Endothelial cell of umbilical vein (primary cell): ENCODE results near the gene ERBIN. TPM values are rescaled to one million over a fixed set of nuclear protein-coding genes. Genes with fewer than 3 reads are reported as not detected.

ENCODE experiments used
- BruUV-seq: library from RNA; stranded (reverse); fragments of 400-500 nt; replicated peaks from 2 replicates; lab custom pipeline; 2021; lab: Mats Ljungman, UMichigan
- CTCF ChIA-PET: fragments of 300-600, 350-600 bp; sonication (Branson Sonifier 250); formaldehyde crosslinking; loops from one replicate; lab custom pipeline; 2021; ENCODE audit warnings: antibody characterized with exemption, inconsistent platforms; lab: Charles Lee
- POLR2A ChIA-PET: fragments of 300-600, 350-600 bp; sonication (Branson Sonifier 250); formaldehyde crosslinking; loops from one replicate; lab custom pipeline; 2021; ENCODE audit warnings: antibody characterized with exemption, inconsistent platforms; lab: Charles Lee
- DNase-seq: peaks from one replicate; pipeline ENCODE4 v3.0.0-alpha.2; 2011; ENCODE audit warnings: low read depth, low spot score
- FAIRE-seq: peaks from 2 replicates; lab custom pipeline; 2011; peaks lifted over from hg19 to GRCh38; lab: Jason Lieb, UNC
- H2AFZ ChIP-seq: 2 replicates; pipeline ENCODE4 v1.6.0; 2012; ENCODE audit warnings: low read depth, low read length, control low read depth, inconsistent platforms
- H3K27ac ChIP-seq: 2 replicates; pipeline ENCODE4 v1.5.1; 2011; ENCODE audit warnings: low read depth, mild to moderate bottlenecking, control low read depth, low read length, moderate library complexity; ENCODE audit not compliant: insufficient read depth
- H3K27me3 ChIP-seq, 2 experiments: 2 replicates each; pipeline versions ENCODE4 v1.6.0 to v1.6.1; 2011; ENCODE audit warnings: low read length in 2 of 2, mixed read lengths in 1 of 2; ENCODE audit not compliant: control insufficient read depth in 2 of 2, insufficient read depth in 2 of 2
- H3K36me3 ChIP-seq, 2 experiments: 2 replicates in 1 of 2; 3 replicates in 1 of 2; pipeline ENCODE4 v1.5.1; 2011; ENCODE audit warnings: low read length in 2 of 2, mild to moderate bottlenecking in 1 of 2, moderate library complexity in 1 of 2; ENCODE audit not compliant: control insufficient read depth in 2 of 2, insufficient read depth in 2 of 2; ENCODE audit errors: extremely low read depth in 1 of 2
- H3K4me1 ChIP-seq: 3 replicates; pipeline ENCODE4 v1.5.1; 2011; ENCODE audit warnings: mild to moderate bottlenecking, low read length; ENCODE audit not compliant: control insufficient read depth, insufficient read depth; ENCODE audit errors: extremely low read depth
- H3K4me2 ChIP-seq: 2 replicates; pipeline ENCODE4 v1.6.1; 2011; ENCODE audit warnings: low read length, control low read depth, mixed read lengths; ENCODE audit not compliant: insufficient read depth
- H3K4me3 ChIP-seq, 3 experiments: fragments of 200-600 bp in 1 of 3; sonication (generic), shearing (Covaris generic) in 1 of 3; replicated peaks in 1 of 3; 2 replicates each; pipeline ENCODE4 v1.5.1; 2011 to 2016; ENCODE audit warnings: control low read depth in 3 of 3, low read length in 3 of 3, mild to moderate bottlenecking in 2 of 3, inconsistent platforms in 1 of 3, low read depth in 1 of 3, moderate library complexity in 1 of 3; ENCODE audit not compliant: insufficient read depth in 1 of 3
- H3K79me2 ChIP-seq: 2 replicates; pipeline ENCODE4 v1.6.0; 2012; ENCODE audit warnings: low read length, inconsistent platforms; ENCODE audit not compliant: control insufficient read depth, insufficient read depth
- H3K9ac ChIP-seq: replicated peaks from 2 replicates; pipeline ENCODE3; 2011; ENCODE audit warnings: low read length, control low read depth; ENCODE audit not compliant: insufficient read depth; ENCODE audit errors: extremely low read depth
- H3K9me1 ChIP-seq: replicated peaks from 3 replicates; pipeline ENCODE4 v1.6.0; 2011; ENCODE audit warnings: mild to moderate bottlenecking, low read length; ENCODE audit not compliant: control insufficient read depth, insufficient read depth; ENCODE audit errors: extremely low read depth
- H3K9me3 ChIP-seq: replicated peaks from 2 replicates; pipeline ENCODE4 v1.5.1; 2012; ENCODE audit warnings: low read length, inconsistent platforms; ENCODE audit not compliant: control insufficient read depth, insufficient read depth
- H4K20me1 ChIP-seq: replicated peaks from 2 replicates; pipeline ENCODE3; 2011; ENCODE audit warnings: mild to moderate bottlenecking, low read length; ENCODE audit not compliant: control insufficient read depth, insufficient read depth; ENCODE audit errors: extremely low read depth
- EZH2 ChIP-seq: IDR thresholded peaks from 2 replicates; pipeline ENCODE4 v1.6.1; 2012; ENCODE audit warnings: borderline replicate concordance, low read depth, mild to moderate bottlenecking, moderate library complexity, low read length, inconsistent platforms; ENCODE audit not compliant: severe bottlenecking
- FOS ChIP-seq: IDR thresholded peaks from 2 replicates; pipeline ENCODE4 v1.6.1; 2011; ENCODE audit warnings: mild to moderate bottlenecking, low read length, moderate library complexity, borderline replicate concordance; ENCODE audit not compliant: insufficient read depth
- GATA2 ChIP-seq: IDR thresholded peaks from 2 replicates; pipeline ENCODE4 v1.7.0; 2011; ENCODE audit warnings: low read depth, mild to moderate bottlenecking, moderate library complexity, mixed read lengths, low read length; ENCODE audit not compliant: insufficient read length, insufficient read depth
- JUN ChIP-seq: IDR thresholded peaks from 2 replicates; pipeline ENCODE4 v1.6.1; 2011; ENCODE audit warnings: borderline replicate concordance, low read depth; ENCODE audit not compliant: insufficient read length, insufficient read depth
- MYC ChIP-seq: IDR thresholded peaks from one replicate; pipeline ENCODE4 v1.6.1; 2011; ENCODE audit warnings: mild to moderate bottlenecking, low read depth, low read length
- POLR2A ChIP-seq: IDR thresholded peaks from 2 replicates; pipeline ENCODE4 v1.6.1; 2012; ENCODE audit warnings: low read depth, mild to moderate bottlenecking, control low read depth, low read length
- POLR2AphosphoS5 ChIP-seq: IDR thresholded peaks from 2 replicates; pipeline ENCODE4 v1.6.1; 2012; ENCODE audit warnings: low read depth, mild to moderate bottlenecking, control low read depth, low read length, moderate library complexity; ENCODE audit not compliant: insufficient read depth
- dilution Hi-C: fragments of 300-500 bp; cut with MboI; formaldehyde crosslinking; loops from one replicate; pipeline ENCODE4 v1.15.0; 2019; ENCODE audit warnings: low sequenced_read_pairs; ENCODE audit not compliant: extremely low pct_ligation_motif_present
- intact Hi-C: fragments of 100-400 bp; cut with micrococcal nuclease; formaldehyde crosslinking; loops from one replicate; pipeline ENCODE4 v1.10.0; 2022
- polyA plus RNA-seq, 4 experiments: library from polyadenylated mRNA; depleted of rRNA in 3 of 4; stranded (reverse) in 3 of 4; unstranded in 1 of 4; fragments of >200 nt; gene quantifications; 2 replicates each; pipeline versions ENCODE4 v1.2.1 to v1.2.3, GENCODE V29; 2011 to 2012; ENCODE audit warnings: missing spikeins in 1 of 4
- total RNA-seq: library from RNA; stranded (reverse); gene quantifications from 2 replicates; pipeline ENCODE4 v1.2.3, GENCODE V29; 2021
- TF ChIP-seq, protein P1 (sequence below): IDR thresholded peaks from 2 replicates; pipeline ENCODE4 v1.6.1; 2011; ENCODE audit not compliant: insufficient read depth, insufficient read length
- TF ChIP-seq, protein P2 (sequence below), 2 donors: IDR thresholded peaks; 1 replicate in 1 of 2; 2 replicates in 1 of 2; pipeline ENCODE4 v1.5.1; 2011; ENCODE audit warnings: low read length in 2 of 2, mild to moderate bottlenecking in 2 of 2, moderate library complexity in 2 of 2, control low read depth in 1 of 2, inconsistent platforms in 1 of 2, low read depth in 1 of 2; ENCODE audit not compliant: insufficient read depth in 1 of 2; ENCODE audit errors: extremely low read depth in 1 of 2

ERBIN gene
- total and polyA plus RNA-seq, 2 donors (not counting 3 experiments of a cell fraction or from before 2014, with no cell fraction given): 8.1 to 55.6 TPM

DNA sequence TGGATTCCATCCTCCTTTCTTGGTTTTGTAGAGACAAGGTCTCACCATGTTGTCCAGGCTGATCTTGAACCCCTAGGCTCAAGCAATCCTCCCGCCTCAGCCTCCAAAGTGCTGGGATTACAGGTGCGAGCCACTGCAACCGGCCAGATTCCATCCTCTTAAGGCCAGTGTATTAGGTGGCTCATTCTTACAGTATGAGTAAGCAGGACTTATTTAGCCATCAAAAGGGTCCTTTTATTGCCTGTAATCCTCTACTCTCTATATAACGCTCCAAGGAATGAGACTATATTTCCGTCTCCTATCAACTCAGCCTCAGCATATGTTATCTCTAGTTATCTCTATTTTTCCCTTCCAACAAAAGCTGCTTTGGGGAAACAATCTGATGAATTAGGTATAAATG lies 3.0 kb upstream of the ERBIN start:
- no peak overlapping the region for H3K4me2 ChIP-seq
- H4K20me1 ChIP-seq: peaks cover 3% of the 10 kb centered on the region
- no peak overlapping the region for H3K27ac ChIP-seq
- H2AFZ ChIP-seq: no peak overlapping the region
- BruUV-seq: no TSS peak
- intact Hi-C loops (loop anchor here (5.0 to 10.0 kb wide), 2 partner anchors 41 to 299 kb away; partner anchors contain the start of genes SHLD3, TRAPPC13 and TRIM23), dilution Hi-C loops (no loop called here)
- DNase-seq (no peak), FAIRE-seq (no peak)
- H3K4me3 ChIP-seq: no peak overlapping the region
- H3K9me3 ChIP-seq: no peaks in the 10 kb centered on the region
- no peaks in the 10 kb centered on the region for H3K9me1 ChIP-seq
- TF ChIP-seq EZH2 (no peak), POLR2AphosphoS5 (no peak), POLR2A (no peak)
- H3K9ac ChIP-seq: no peak overlapping the region
- no peaks in the 10 kb centered on the region for H3K27me3 ChIP-seq
- H3K4me1 ChIP-seq: peaks cover 7% of the 10 kb centered on the region
- POLR2A ChIA-PET: no interaction called here
- H3K79me2 ChIP-seq: peaks cover 19% of the 10 kb centered on the region
- no peaks in the 10 kb centered on the region for H3K36me3 ChIP-seq
- CTCF ChIA-PET: interaction anchor here (1.2 kb wide), 1 partner anchor 9 kb away, joined by 3 read pairs; no protein-coding TSS in a partner anchor

DNA sequence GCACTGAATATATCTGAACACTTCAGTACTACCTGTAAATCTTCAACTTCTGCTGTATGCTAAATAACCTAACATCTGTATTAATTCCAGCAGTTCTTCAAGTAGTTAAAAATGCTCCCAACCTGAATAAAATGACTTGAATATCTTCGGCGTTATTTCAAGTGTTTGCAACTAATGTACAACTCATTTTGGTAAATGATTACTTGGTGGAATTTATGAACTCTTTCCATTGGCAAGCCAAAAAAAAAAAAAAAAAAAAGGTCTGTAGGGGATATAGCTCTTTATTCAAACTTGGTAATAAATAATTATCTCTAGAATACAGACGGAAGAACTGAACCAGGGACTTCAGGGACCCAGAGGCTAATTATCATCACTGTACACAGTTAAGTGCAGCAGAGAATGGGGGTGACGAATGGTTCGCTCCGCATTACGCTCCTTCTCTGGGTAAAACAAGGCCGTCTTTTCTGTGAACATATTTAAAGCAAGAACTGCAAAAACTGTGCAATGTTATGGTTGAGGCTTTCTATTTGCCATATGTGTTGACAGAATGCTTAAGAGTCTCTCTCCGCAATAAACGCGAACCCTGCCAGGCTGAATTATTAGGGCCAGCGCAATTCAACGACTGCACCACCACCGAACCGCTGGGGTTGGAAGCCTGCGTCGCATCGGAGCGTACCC lies 1.9 kb upstream of the ERBIN start:
- intact Hi-C loops (loop anchor here (1.0 to 10.0 kb wide), 6 partner anchors 42 to 300 kb away; partner anchors contain the start of genes SHLD3, TRAPPC13 and TRIM23), dilution Hi-C loops (no loop called here)
- no peaks in the 10 kb centered on the region for H3K36me3 ChIP-seq
- peak overlapping the region; percentile 39 for H3K27ac ChIP-seq
- peaks cover 31% of the 10 kb centered on the region for H3K79me2 ChIP-seq
- TSS peak; percentile 29 for BruUV-seq
- H3K9me3 ChIP-seq: no peaks in the 10 kb centered on the region
- peak overlapping the region; percentile 79 for H2AFZ ChIP-seq
- DNase-seq: peak; percentile 1
- peaks cover 5% of the 10 kb centered on the region for H4K20me1 ChIP-seq
- ChIA-PET CTCF (interaction anchor here (1.2 kb wide), 1 partner anchor 11 kb away, joined by 3 read pairs; no protein-coding TSS in a partner anchor), POLR2A (no interaction called here)
- peak overlapping the region; percentile 76 for H3K9ac ChIP-seq
- TF ChIP-seq POLR2AphosphoS5 (no peak), FOS (no peak), EZH2 (no peak), JUN (no peak), GATA2 (no peak), MYC (no peak), POLR2A (no peak)
- TF ChIP-seq, protein P1, sequence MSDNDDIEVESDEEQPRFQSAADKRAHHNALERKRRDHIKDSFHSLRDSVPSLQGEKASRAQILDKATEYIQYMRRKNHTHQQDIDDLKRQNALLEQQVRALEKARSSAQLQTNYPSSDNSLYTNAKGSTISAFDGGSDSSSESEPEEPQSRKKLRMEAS: no peak
- TF ChIP-seq, protein P2, sequence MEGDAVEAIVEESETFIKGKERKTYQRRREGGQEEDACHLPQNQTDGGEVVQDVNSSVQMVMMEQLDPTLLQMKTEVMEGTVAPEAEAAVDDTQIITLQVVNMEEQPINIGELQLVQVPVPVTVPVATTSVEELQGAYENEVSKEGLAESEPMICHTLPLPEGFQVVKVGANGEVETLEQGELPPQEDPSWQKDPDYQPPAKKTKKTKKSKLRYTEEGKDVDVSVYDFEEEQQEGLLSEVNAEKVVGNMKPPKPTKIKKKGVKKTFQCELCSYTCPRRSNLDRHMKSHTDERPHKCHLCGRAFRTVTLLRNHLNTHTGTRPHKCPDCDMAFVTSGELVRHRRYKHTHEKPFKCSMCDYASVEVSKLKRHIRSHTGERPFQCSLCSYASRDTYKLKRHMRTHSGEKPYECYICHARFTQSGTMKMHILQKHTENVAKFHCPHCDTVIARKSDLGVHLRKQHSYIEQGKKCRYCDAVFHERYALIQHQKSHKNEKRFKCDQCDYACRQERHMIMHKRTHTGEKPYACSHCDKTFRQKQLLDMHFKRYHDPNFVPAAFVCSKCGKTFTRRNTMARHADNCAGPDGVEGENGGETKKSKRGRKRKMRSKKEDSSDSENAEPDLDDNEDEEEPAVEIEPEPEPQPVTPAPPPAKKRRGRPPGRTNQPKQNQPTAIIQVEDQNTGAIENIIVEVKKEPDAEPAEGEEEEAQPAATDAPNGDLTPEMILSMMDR (IDR thresholded peaks at IDR 0.05; ENCODE audit: extremely low read depth in 1 of 2, insufficient read depth in 1 of 2, low read depth in 1 of 2, low read length in 2 of 2): no peak
- H3K4me2 ChIP-seq: peak overlapping the region; percentile 44
- peak overlapping the region; percentile 53 to 62 (median 54) for H3K4me3 ChIP-seq
- no peaks in the 10 kb centered on the region for H3K27me3 ChIP-seq
- H3K9me1 ChIP-seq: no peaks in the 10 kb centered on the region
- H3K4me1 ChIP-seq: peaks cover 18% of the 10 kb centered on the region
- FAIRE-seq: no peak
